A549 (cell line): Measurements from ENCODE around the gene IGF1.

Experiments
- EHMT2 ChIP-seq: fragments of 200-600 bp; sonication (generic); IDR thresholded peaks from 2 replicates; pipeline ENCODE4 v1.6.1; 2016; ENCODE audit warnings: antibody characterized with exemption, low read depth, mild to moderate bottlenecking, moderate library complexity
- EP300 ChIP-seq, 2 experiments: fragments of >200 bp; sonication (Bioruptor Twin); formaldehyde crosslinking; IDR thresholded peaks; 2 replicates in 1 of 2; 3 replicates in 1 of 2; pipeline ENCODE4 v1.6.1; 2016 to 2017
- HDAC2 ChIP-seq: fragments of 200-600 bp; sonication (generic); IDR thresholded peaks from 2 replicates; pipeline ENCODE4 v1.6.1; 2016
- JUN ChIP-seq, 2 experiments: fragments of >200 bp; sonication (Bioruptor Twin); formaldehyde crosslinking; IDR thresholded peaks; 2 replicates in 1 of 2; 3 replicates in 1 of 2; pipeline ENCODE4 v1.6.1; 2016 to 2017
- JUNB ChIP-seq: fragments of >200 bp; sonication (Bioruptor Twin); formaldehyde crosslinking; IDR thresholded peaks from 2 replicates; pipeline ENCODE4 v1.6.1; 2016
- POLR2A ChIP-seq: IDR thresholded peaks from 2 replicates; pipeline ENCODE4 v1.6.1; 2012; ENCODE audit warnings: mild to moderate bottlenecking, low read length
- RAD21 ChIP-seq, 2 experiments: fragments of >200 bp in 1 of 2; sonication (Bioruptor Twin) in 1 of 2; formaldehyde crosslinking in 1 of 2; IDR thresholded peaks in 1 of 2; conservative IDR thresholded peaks in 1 of 2; 2 replicates in 1 of 2; 3 replicates in 1 of 2; pipeline ENCODE4 v1.6.1; 2012 to 2018; ENCODE audit warnings: inconsistent platforms in 1 of 2
- RARB ChIP-seq: fragments of 250-450 bp; sonication (Bioruptor Pico); IDR thresholded peaks from 2 replicates; pipeline ENCODE4 v1.8.0; 2021; ENCODE audit warnings: mild to moderate bottlenecking, moderate library complexity
- SMC3 ChIP-seq: fragments of >200 bp; sonication (Bioruptor Twin); formaldehyde crosslinking; IDR thresholded peaks from 3 replicates; pipeline ENCODE4 v1.6.1; 2018; ENCODE audit warnings: inconsistent platforms
- TF ChIP-seq, protein P1 (sequence below): fragments of >200 bp; sonication (Bioruptor Twin); formaldehyde crosslinking; IDR thresholded peaks from 3 replicates; pipeline ENCODE4 v1.5.1; 2016
- TF ChIP-seq, protein P2 (sequence below): IDR thresholded peaks from 2 replicates; pipeline ENCODE4 v1.6.1; 2012
- TF ChIP-seq, protein P3 (sequence below): IDR thresholded peaks from 2 replicates; pipeline ENCODE4 v1.6.1; 2012; ENCODE audit warnings: low read depth, borderline replicate concordance

DNA sequence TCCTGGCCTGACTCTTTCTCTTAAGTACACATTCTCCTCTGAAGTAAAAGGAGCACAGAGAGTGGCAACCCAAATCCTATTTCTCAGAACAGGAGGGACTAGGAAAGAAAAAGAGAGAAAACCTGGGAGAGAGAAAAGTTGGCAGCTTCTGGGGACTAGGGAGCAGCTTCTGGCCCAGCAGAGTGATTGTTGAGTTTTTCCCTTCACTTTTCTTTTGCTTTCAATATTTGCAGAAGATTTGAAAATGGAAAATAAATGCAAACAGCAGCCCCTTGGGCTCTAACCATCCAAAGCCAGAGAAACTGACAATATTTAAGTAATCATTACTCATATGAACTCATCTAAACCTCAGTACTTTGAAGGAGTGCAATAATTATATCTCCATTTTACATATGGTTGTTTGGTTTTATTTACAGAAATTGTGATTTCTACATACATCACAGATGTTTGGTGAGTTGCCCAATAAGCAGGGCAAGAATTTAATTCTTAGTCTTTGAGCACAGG, 28.8 kb upstream of the IGF1 start:
- TF ChIP-seq JUN (IDR thresholded peaks at IDR 0.05) = no peak
- TF ChIP-seq RARB (CRISPR knock-in tag) = no peak
- TF ChIP-seq RAD21 (conservative IDR thresholded peaks at IDR 0.05 in 1 of 2, IDR thresholded peaks at IDR 0.05 in 1 of 2) = no peak
- TF ChIP-seq, protein P1, sequence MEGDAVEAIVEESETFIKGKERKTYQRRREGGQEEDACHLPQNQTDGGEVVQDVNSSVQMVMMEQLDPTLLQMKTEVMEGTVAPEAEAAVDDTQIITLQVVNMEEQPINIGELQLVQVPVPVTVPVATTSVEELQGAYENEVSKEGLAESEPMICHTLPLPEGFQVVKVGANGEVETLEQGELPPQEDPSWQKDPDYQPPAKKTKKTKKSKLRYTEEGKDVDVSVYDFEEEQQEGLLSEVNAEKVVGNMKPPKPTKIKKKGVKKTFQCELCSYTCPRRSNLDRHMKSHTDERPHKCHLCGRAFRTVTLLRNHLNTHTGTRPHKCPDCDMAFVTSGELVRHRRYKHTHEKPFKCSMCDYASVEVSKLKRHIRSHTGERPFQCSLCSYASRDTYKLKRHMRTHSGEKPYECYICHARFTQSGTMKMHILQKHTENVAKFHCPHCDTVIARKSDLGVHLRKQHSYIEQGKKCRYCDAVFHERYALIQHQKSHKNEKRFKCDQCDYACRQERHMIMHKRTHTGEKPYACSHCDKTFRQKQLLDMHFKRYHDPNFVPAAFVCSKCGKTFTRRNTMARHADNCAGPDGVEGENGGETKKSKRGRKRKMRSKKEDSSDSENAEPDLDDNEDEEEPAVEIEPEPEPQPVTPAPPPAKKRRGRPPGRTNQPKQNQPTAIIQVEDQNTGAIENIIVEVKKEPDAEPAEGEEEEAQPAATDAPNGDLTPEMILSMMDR = no peak
- no peak for TF ChIP-seq POLR2A
- no peak for TF ChIP-seq JUNB
- TF ChIP-seq, protein P2, sequence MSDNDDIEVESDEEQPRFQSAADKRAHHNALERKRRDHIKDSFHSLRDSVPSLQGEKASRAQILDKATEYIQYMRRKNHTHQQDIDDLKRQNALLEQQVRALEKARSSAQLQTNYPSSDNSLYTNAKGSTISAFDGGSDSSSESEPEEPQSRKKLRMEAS = no peak
- TF ChIP-seq, protein P3, sequence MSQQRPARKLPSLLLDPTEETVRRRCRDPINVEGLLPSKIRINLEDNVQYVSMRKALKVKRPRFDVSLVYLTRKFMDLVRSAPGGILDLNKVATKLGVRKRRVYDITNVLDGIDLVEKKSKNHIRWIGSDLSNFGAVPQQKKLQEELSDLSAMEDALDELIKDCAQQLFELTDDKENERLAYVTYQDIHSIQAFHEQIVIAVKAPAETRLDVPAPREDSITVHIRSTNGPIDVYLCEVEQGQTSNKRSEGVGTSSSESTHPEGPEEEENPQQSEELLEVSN = no peak
- TF ChIP-seq EHMT2 = no peak
- TF ChIP-seq SMC3 = no peak
- no peak for TF ChIP-seq HDAC2
- no peak for TF ChIP-seq EP300 (IDR thresholded peaks at IDR 0.05)
